Upper lobe of left lung (tissue), 4 donors: Measurements from ENCODE around the gene LRP2BP.

Experiments
- EP300 ChIP-seq, 4 donors: sonication (generic); formaldehyde crosslinking; IDR thresholded peaks; one replicate each; pipeline ENCODE4 v1.5.1; 2017; ENCODE audit warnings: antibody characterized with exemption in 4 of 4, control low read depth in 2 of 4
- POLR2AphosphoS5 ChIP-seq, 2 donors: sonication (generic); formaldehyde crosslinking; IDR thresholded peaks; one replicate each; pipeline ENCODE4 v1.5.1; 2017; ENCODE audit warnings: antibody characterized with exemption in 2 of 2
- TF ChIP-seq, protein P1 (sequence below), 6 experiments: fragments of 450-650 bp in 4 of 6; fragments of 200-600 bp in 2 of 6; sonication (generic) in 2 of 6; IDR thresholded peaks; one replicate each; pipeline ENCODE4 v1.5.1; 2016 to 2019; ENCODE audit warnings: antibody characterized with exemption in 6 of 6

GRCh38 chr4:185318679-185319078 lies 77.0 kb downstream of the LRP2BP start:
- TF ChIP-seq, protein P1, sequence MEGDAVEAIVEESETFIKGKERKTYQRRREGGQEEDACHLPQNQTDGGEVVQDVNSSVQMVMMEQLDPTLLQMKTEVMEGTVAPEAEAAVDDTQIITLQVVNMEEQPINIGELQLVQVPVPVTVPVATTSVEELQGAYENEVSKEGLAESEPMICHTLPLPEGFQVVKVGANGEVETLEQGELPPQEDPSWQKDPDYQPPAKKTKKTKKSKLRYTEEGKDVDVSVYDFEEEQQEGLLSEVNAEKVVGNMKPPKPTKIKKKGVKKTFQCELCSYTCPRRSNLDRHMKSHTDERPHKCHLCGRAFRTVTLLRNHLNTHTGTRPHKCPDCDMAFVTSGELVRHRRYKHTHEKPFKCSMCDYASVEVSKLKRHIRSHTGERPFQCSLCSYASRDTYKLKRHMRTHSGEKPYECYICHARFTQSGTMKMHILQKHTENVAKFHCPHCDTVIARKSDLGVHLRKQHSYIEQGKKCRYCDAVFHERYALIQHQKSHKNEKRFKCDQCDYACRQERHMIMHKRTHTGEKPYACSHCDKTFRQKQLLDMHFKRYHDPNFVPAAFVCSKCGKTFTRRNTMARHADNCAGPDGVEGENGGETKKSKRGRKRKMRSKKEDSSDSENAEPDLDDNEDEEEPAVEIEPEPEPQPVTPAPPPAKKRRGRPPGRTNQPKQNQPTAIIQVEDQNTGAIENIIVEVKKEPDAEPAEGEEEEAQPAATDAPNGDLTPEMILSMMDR (IDR thresholded peaks at IDR 0.05) = no peak
- TF ChIP-seq EP300 (IDR thresholded peaks at IDR 0.05) = no peak
- TF ChIP-seq POLR2AphosphoS5 (IDR thresholded peaks at IDR 0.05) = no peak
